T-helper 9 cell (primary cell): ENCODE results near the gene IL12B.
"Not testable (repeated sequence)": the region's sequence is repeated elsewhere in the genome, so short reads cannot be mapped to it uniquely, and the experiment has no call there.

Experiments
- DNase-seq: peaks from one replicate; pipeline ENCODE4 v3.0.0-alpha.2; 2020

The IL12B gene

DNA sequence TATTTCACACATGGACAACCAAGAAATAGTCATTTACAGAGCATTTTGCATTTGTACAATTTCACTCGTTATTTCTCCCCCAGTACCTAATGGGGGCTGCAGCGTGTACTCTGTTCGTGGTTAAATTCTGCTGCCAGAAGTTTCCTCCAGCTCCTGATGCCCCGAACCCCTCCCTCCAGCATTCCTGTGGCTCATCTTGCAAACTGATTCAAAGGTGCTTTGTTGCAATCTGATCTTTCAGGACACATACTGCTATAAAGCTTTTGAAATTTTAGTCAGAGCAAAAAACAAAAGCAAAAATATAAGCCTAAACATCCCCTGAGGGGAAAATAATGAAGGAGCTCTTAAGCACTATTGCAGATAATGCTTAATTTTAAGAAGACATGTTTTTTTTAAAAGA is 39.5 kb downstream of the IL12B start:
- no peak for DNase-seq

DNA sequence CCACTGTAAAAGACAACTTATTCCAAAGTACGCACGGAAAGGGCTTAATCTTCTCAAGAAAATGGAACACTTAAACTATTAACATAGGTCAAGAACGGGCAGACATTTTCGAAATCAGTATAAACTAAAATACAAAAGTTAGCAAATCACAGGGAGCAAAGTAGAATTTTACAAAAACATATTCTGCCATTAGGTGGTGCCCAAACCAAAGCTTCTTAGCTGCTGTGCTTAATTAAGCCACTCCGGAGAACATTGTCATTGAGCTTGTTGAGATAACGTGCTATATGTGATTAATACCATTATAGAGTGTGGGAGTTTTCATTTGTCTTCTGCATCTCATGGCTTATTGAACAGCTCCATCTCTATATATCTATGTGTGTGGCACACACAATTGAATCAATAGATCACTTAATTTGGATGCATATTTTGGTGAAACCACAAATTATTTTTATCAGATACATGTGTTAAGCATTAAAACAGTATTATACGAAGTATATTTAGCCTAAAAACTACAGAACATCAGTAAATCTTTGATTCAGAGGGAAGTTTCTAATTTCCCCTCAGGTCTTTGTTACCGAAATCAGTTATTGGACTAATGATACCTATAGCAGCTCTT is 43.8 kb downstream of the IL12B start:
- DNase-seq, result no peak

GRCh38 chr5:159274676-159275075 is 55.6 kb downstream of the IL12B start:
- DNase-seq, result no peak

GRCh38 chr5:159273923-159274322 is 56.4 kb downstream of the IL12B start:
- DNase-seq, result no peak

GRCh38 chr5:159269723-159270122 is 60.6 kb downstream of the IL12B start:
- no peak for DNase-seq

- DNase-seq, result not testable (repeated sequence)
These were observed 63.5 kb downstream of the IL12B start for GRCh38 chr5:159266764-159267163.
